ENCODE data around the gene IGSF1.

IGSF1 gene
- 0 reads per million in 2 donors for total RNA-seq

- DNase-seq = peak; percentile 2
These were observed at the start of gene IGSF1 for GRCh38 chrX:131288738-131289511. IGSF1 (minus strand) TSS chrX:131289306; CDS start chrX:131286674, 2,632 bp downstream.

- no peak for DNase-seq
These were observed 43.2 kb upstream of the IGSF1 start for GRCh38 chrX:131332331-131332730.

- no peak for DNase-seq
These were observed 42.0 kb upstream of the IGSF1 start for GRCh38 chrX:131331152-131331551.

GRCh38 chrX:131330735-131331134 is 41.6 kb upstream of the IGSF1 start:
- no peak for DNase-seq

GRCh38 chrX:131322651-131323050 is 33.5 kb upstream of the IGSF1 start:
- DNase-seq = no peak

GRCh38 chrX:131317326-131317725 is 28.2 kb upstream of the IGSF1 start:
- DNase-seq = no peak

- no peak for DNase-seq
These were observed 27.2 kb upstream of the IGSF1 start for GRCh38 chrX:131316260-131316659.

GRCh38 chrX:131308980-131309379 is 19.9 kb upstream of the IGSF1 start:
- DNase-seq = no peak

GRCh38 chrX:131306601-131307000 is 17.5 kb upstream of the IGSF1 start:
- no peak for DNase-seq

- DNase-seq = no peak
These were observed 16.8 kb upstream of the IGSF1 start for GRCh38 chrX:131305926-131306325.

GRCh38 chrX:131302701-131303100 is 13.6 kb upstream of the IGSF1 start:
- DNase-seq = no peak

- DNase-seq = no peak
These were observed 12.0 kb upstream of the IGSF1 start for GRCh38 chrX:131301155-131301554.

GRCh38 chrX:131298846-131299245 is 9.7 kb upstream of the IGSF1 start:
- DNase-seq = no peak

GRCh38 chrX:131298036-131298435 is 8.9 kb upstream of the IGSF1 start:
- DNase-seq = no peak

GRCh38 chrX:131289527-131289926 is 421 bp upstream of the IGSF1 start:
- no peak for DNase-seq

- no peak for DNase-seq
These were observed 918 bp downstream of the IGSF1 start for GRCh38 chrX:131288188-131288587.

- DNase-seq = no peak
These were observed 1.4 kb downstream of the IGSF1 start for GRCh38 chrX:131287560-131288179.

GRCh38 chrX:131279617-131280016 is 9.5 kb downstream of the IGSF1 start:
- DNase-seq = no peak

- DNase-seq = no peak
These were observed 9.9 kb downstream of the IGSF1 start for GRCh38 chrX:131279197-131279596.

GRCh38 chrX:131277543-131278136 is 11.5 kb downstream of the IGSF1 start:
- no peak for DNase-seq

GRCh38 chrX:131273011-131273410 is 16.1 kb downstream of the IGSF1 start:
- no peak for DNase-seq

GRCh38 chrX:131271826-131272225 is 17.3 kb downstream of the IGSF1 start:
- DNase-seq = no peak

- DNase-seq = no peak
These were observed 17.8 kb downstream of the IGSF1 start for GRCh38 chrX:131271274-131271673.

- no peak for DNase-seq
These were observed 19.0 kb downstream of the IGSF1 start for GRCh38 chrX:131270080-131270479.
